Caco-2 (cell line): ENCODE data around the gene RHCG. TPM values are rescaled to one million over a fixed set of nuclear protein-coding genes. Genes with fewer than 3 reads are reported as not detected.

Experiments
- BruUV-seq: library from RNA; stranded (reverse); fragments of 400-500 nt; replicated peaks from 2 replicates; lab custom pipeline; 2021; lab: Mats Ljungman, UMichigan
- CTCF ChIA-PET: fragments of 300-600 bp; sonication (Branson Sonifier 250); formaldehyde crosslinking; loops from one replicate; lab custom pipeline; 2022; ENCODE audit warnings: antibody characterized with exemption; lab: Charles Lee
- POLR2A ChIA-PET: fragments of 300-600 bp; sonication (Branson Sonifier 250); formaldehyde crosslinking; loops from one replicate; lab custom pipeline; 2022; ENCODE audit warnings: antibody characterized with exemption; lab: Charles Lee
- DNase-seq, 2 experiments: peaks; one replicate each; pipeline versions ENCODE4 v3.0.0 to v3.0.0-alpha.2; 2020 to 2022
- H3K27me3 ChIP-seq: replicated peaks from 2 replicates; pipeline ENCODE4 v1.6.0; 2011; ENCODE audit warnings: low read length; ENCODE audit not compliant: control insufficient read depth, insufficient read depth
- H3K36me3 ChIP-seq: 2 replicates; pipeline ENCODE4 v1.5.1; 2011; ENCODE audit warnings: low read length; ENCODE audit not compliant: control insufficient read depth, insufficient read depth
- H3K4me1 ChIP-seq: fragments of 250-450 bp; sonication (Bioruptor Pico); 2 replicates; pipeline ENCODE4 v1.5.1; 2020; ENCODE audit warnings: mild to moderate bottlenecking
- H3K4me3 ChIP-seq: 2 replicates; pipeline ENCODE4 v1.5.1; 2011; ENCODE audit warnings: low read depth, mild to moderate bottlenecking, control low read depth, low read length
- H3K9me3 ChIP-seq: fragments of 250-450 bp; sonication (Bioruptor Pico); 2 replicates; pipeline ENCODE4 v1.5.1; 2020; ENCODE audit warnings: mild to moderate bottlenecking, moderate library complexity
- H3K27ac Mint-ChIP-seq: one replicate; pipeline ENCODE4 v1.8.0; 2022; ENCODE audit warnings: mixed read lengths; ENCODE audit not compliant: unreplicated experiment
- H3K27me3 Mint-ChIP-seq: one replicate; pipeline ENCODE4 v1.8.0; 2022; ENCODE audit warnings: mixed read lengths; ENCODE audit not compliant: insufficient read depth, unreplicated experiment
- H3K36me3 Mint-ChIP-seq: one replicate; pipeline ENCODE4 v1.8.0; 2022; ENCODE audit warnings: mild to moderate bottlenecking, mixed read lengths; ENCODE audit not compliant: insufficient read depth, unreplicated experiment
- H3K4me1 Mint-ChIP-seq: one replicate; pipeline ENCODE4 v1.8.0; 2022; ENCODE audit warnings: low read depth, mixed read lengths; ENCODE audit not compliant: unreplicated experiment
- H3K4me3 Mint-ChIP-seq: one replicate; pipeline ENCODE4 v1.8.0; 2022; ENCODE audit warnings: mild to moderate bottlenecking, moderate library complexity, mixed read lengths; ENCODE audit not compliant: unreplicated experiment
- H3K9me3 Mint-ChIP-seq: one replicate; pipeline ENCODE4 v1.8.0; 2022; ENCODE audit warnings: mixed read lengths; ENCODE audit not compliant: unreplicated experiment
- intact Hi-C: fragments of 100-400 bp; cut with micrococcal nuclease; formaldehyde crosslinking; loops from one replicate; pipeline ENCODE4 v1.10.0; 2022; ENCODE audit not compliant: unreplicated experiment
- total RNA-seq: library from RNA; stranded (reverse); gene quantifications from 2 replicates; pipeline ENCODE4 v1.2.3, GENCODE V29; 2022
- TF ChIP-seq, protein P1 (sequence below), 2 experiments: fragments of 200-600 bp in 1 of 2; IDR thresholded peaks; 1 replicate in 1 of 2; 2 replicates in 1 of 2; pipeline versions ENCODE4 v1.5.1 to v1.8.0; 2011 to 2022; ENCODE audit warnings: antibody characterized with exemption in 1 of 2, control low read depth in 1 of 2, inconsistent platforms in 1 of 2, low read depth in 1 of 2, low read length in 1 of 2, mild to moderate bottlenecking in 1 of 2, moderate library complexity in 1 of 2; ENCODE audit not compliant: insufficient read depth in 1 of 2, severe bottlenecking in 1 of 2, unreplicated experiment in 1 of 2

Gene RHCG
- total RNA-seq, 1 experiment from 2014 or later: not detected

- no peak overlapping the region for H3K4me3 Mint-ChIP-seq
- H3K4me3 ChIP-seq: no peak overlapping the region
- DNase-seq: peak in 1 of 2 experiments; percentile 32
Observed at GRCh38 chr15:89494941-89495637, 1.3 kb downstream of the RHCG start.

GRCh38 chr15:89494031-89494430 is 2.4 kb downstream of the RHCG start:
- no peaks in the 10 kb centered on the region for H3K36me3 ChIP-seq
- TF ChIP-seq, protein P1, sequence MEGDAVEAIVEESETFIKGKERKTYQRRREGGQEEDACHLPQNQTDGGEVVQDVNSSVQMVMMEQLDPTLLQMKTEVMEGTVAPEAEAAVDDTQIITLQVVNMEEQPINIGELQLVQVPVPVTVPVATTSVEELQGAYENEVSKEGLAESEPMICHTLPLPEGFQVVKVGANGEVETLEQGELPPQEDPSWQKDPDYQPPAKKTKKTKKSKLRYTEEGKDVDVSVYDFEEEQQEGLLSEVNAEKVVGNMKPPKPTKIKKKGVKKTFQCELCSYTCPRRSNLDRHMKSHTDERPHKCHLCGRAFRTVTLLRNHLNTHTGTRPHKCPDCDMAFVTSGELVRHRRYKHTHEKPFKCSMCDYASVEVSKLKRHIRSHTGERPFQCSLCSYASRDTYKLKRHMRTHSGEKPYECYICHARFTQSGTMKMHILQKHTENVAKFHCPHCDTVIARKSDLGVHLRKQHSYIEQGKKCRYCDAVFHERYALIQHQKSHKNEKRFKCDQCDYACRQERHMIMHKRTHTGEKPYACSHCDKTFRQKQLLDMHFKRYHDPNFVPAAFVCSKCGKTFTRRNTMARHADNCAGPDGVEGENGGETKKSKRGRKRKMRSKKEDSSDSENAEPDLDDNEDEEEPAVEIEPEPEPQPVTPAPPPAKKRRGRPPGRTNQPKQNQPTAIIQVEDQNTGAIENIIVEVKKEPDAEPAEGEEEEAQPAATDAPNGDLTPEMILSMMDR (IDR thresholded peaks at IDR 0.05; ENCODE audit: insufficient read depth in 1 of 2, low read depth in 1 of 2, low read length in 1 of 2, severe bottlenecking in 1 of 2, unreplicated experiment in 1 of 2): no peak
- no peak overlapping the region for H3K4me3 Mint-ChIP-seq

More at GRCh38 chr15:89494941-89495637, 1.3 kb downstream of the RHCG start:
- ChIA-PET CTCF (interaction anchor here (1.2 kb wide), 1 partner anchor 44 kb away, joined by 3 read pairs; no protein-coding TSS in a partner anchor), POLR2A (no interaction called here)
- Histone ChIP-seq H3K36me3 (no peaks in the 10 kb centered on the region), H3K27me3 (no peaks in the 10 kb centered on the region), H3K4me1 (no peaks in the 10 kb centered on the region), H3K9me3 (no peaks in the 10 kb centered on the region)
- H3K36me3 Mint-ChIP-seq: no peaks in the 10 kb centered on the region
- intact Hi-C loops: no loop called here
- TF ChIP-seq, protein P1 (IDR thresholded peaks at IDR 0.05; ENCODE audit: insufficient read depth in 1 of 2, low read depth in 1 of 2, low read length in 1 of 2, severe bottlenecking in 1 of 2, unreplicated experiment in 1 of 2): peak; percentile 19 to 31
- BruUV-seq: no TSS peak
- H3K27me3 Mint-ChIP-seq: peaks cover 3% of the 10 kb centered on the region
- no peaks in the 10 kb centered on the region for H3K9me3 Mint-ChIP-seq
- no peak overlapping the region for H3K27ac Mint-ChIP-seq
- no peaks in the 10 kb centered on the region for H3K4me1 Mint-ChIP-seq

DNA sequence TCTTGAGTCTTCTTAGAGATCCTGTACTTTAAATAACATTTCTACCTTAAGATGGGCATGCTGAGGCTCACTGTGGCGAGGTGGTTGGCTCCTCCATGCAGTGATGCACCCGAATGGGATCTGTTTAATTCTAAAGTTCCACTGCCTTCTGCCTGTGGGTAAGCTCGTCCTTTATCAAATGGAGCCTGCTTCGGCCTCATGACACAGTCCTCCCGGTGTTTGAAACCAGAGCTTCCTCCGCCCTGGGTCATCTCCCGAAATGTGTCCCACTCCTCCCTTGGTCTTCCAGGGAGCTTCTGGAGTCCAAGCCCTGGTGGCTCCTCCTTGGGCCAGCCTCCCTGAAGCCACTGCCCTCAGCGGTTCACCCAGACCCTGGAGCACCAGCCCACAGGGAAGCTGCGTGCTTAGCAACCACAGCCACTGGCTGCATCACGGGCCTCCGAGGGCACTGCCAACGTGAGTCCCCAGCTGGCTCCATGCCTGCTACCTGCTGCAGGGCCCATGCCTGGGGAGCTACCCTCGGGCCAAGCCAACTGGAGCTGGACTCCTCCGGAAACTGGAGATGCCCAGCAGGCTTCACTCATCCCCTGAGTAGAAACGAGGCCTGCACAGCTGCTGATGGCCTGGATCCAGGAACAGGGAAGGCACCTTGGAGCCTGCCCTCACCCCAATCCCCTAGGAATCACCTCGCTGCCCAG is 3.3 kb downstream of the RHCG start:
- DNase-seq: no peak
- Mint-ChIP-seq H3K27ac (no peak overlapping the region), H3K36me3 (no peaks in the 10 kb centered on the region), H3K4me1 (no peaks in the 10 kb centered on the region), H3K4me3 (no peak overlapping the region), H3K9me3 (no peaks in the 10 kb centered on the region), H3K27me3 (peaks cover 5% of the 10 kb centered on the region)
- intact Hi-C loops: loop anchor here (1.0 kb wide), 1 partner anchor 63 kb away; no protein-coding TSS in a partner anchor
- 0 out of 2 replicates have a peak, but pooled peaks cover 1% of the 10 kb centered on the region for H3K27me3 ChIP-seq
- POLR2A ChIA-PET: no interaction called here
- no TSS peak for BruUV-seq
- TF ChIP-seq, protein P1 (IDR thresholded peaks at IDR 0.05; ENCODE audit: insufficient read depth in 1 of 2, low read depth in 1 of 2, low read length in 1 of 2, severe bottlenecking in 1 of 2, unreplicated experiment in 1 of 2): no peak
- CTCF ChIA-PET: interaction anchor here (0.6 kb wide), 2 partner anchors 130 to 1124 kb away, joined by 3 to 4 read pairs; no protein-coding TSS in a partner anchor
- no peaks in the 10 kb centered on the region for H3K4me1 ChIP-seq
- H3K4me3 ChIP-seq: no peak overlapping the region
- H3K9me3 ChIP-seq: no peaks in the 10 kb centered on the region
- no peaks in the 10 kb centered on the region for H3K36me3 ChIP-seq

More at GRCh38 chr15:89494031-89494430, 2.4 kb downstream of the RHCG start:
- CTCF ChIA-PET: no interaction called here
- H3K36me3 Mint-ChIP-seq: no peaks in the 10 kb centered on the region
- no peaks in the 10 kb centered on the region for H3K4me1 Mint-ChIP-seq
- intact Hi-C loops: no loop called here
- no peaks in the 10 kb centered on the region for H3K9me3 Mint-ChIP-seq
- H3K4me1 ChIP-seq: no peaks in the 10 kb centered on the region
- no peak overlapping the region for H3K27ac Mint-ChIP-seq
- no peaks in the 10 kb centered on the region for H3K27me3 ChIP-seq
- no peaks in the 10 kb centered on the region for H3K9me3 ChIP-seq
- no TSS peak for BruUV-seq
- no peak for DNase-seq
- H3K4me3 ChIP-seq: no peak overlapping the region
- H3K27me3 Mint-ChIP-seq: peaks cover 3% of the 10 kb centered on the region
- POLR2A ChIA-PET: interaction anchor here (0.6 kb wide), 1 partner anchor 81 kb away, joined by 5 read pairs; the partner anchor contains the start of gene TICRR
